Fibroblast of peridontal ligament (primary cell): ENCODE measurements around the gene PLK2.

Experiments used
- DNase-seq: peaks from one replicate; pipeline ENCODE4 v3.0.0-alpha.2; 2010; ENCODE audit errors: extremely low read depth

PLK2 gene

DNA sequence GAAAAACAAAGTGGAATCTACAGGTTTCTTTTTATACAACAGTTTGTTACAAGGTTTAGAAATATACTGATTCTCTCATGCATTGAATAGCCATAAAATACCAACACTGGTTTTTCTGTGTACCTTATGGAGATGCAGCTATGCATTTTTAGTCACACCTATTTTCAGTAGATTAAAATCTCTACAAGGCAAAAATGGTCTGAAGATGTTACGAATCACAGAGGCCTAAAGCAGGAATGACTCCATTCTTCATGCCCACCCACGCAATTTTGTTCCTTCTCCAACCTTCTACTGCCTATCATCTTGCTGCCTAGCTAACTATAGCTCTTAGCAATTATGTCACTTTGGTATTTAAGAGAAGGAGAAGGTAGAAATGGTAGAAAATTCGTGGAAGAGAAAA, 9.9 kb downstream of the PLK2 start:
- no peak for DNase-seq

DNA sequence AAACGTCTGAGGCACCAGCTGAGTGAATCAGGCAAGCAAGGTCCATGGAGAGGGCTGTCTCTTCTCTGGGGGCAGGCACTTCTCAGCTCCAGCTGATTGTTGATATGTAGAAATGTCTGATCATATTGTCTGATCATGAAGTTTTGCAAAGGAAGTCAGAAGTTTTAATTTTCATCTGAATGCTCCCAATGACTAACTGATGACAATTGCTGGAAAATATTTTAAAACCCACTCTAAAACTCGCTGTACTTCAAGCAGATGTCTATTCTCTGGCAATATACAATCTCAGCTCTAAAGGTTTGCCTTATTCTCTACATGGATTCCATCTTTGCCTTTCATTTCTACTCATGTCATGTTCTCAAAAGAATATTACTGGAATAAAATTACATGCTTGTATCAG, 12.7 kb downstream of the PLK2 start:
- peak; percentile 77 for DNase-seq

DNA sequence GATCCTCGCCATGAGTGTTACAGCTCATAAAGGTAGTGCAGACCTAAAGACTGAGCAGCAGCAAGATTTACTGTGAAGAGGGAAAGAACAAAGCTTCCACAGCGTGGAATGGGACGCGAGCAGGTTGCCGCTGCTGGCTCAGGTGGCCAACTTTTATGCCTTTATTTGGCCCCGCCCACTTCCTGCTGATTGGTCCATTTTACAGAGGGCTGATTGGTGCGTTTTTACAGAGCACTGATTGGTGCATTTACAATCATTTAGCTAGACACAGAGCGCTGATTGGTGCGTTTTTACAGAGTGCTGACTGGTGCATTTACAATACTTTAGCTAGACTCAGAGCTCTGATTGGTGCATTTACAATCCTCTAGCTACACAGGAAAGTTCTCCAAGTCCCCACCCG, 13.9 kb downstream of the PLK2 start:
- no peak for DNase-seq

DNA sequence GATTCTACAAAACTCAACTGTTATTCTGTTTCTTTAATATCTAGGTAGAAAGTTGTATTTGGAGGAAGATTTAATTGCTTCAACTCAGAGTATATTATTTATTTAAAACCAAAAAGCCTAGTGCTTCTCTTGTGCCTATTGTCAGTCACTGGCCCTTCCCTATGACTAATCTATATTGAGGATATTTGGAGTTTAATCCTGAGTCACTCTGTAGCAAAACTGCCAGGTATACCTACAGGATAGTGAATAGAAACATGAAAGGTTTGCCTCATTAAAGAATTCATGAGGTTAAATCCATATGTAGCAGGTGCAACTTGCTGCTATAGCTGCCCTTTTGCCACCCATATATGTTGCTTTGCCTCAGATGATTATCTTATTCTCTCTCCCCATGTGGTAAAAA, 15.1 kb downstream of the PLK2 start:
- DNase-seq: no peak

DNA sequence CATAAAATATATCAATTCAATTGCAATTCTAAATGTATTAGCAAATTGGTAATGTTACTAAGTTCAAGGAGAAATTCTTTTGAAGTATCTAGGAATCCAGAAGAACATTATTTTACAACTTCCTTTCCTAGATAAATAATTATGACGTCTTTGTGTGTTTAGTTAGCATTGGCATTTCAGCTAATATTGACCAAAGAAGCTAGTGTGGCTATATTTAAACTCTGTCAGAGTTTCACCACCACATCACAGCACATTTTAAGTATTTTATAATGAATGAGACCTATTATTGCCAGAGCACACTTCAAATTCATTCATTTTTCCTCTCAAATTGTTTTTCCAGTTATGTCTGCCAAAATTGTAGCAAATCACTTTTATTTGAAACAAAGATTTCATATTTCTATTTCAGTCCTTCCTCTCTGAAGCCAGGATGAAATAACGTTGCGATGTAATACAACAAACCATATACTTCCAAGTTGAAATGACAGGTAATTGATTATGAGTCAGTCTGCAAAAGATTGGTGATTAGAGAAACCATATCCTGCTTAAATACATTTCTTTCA, 18.9 kb downstream of the PLK2 start:
- no peak for DNase-seq

DNA sequence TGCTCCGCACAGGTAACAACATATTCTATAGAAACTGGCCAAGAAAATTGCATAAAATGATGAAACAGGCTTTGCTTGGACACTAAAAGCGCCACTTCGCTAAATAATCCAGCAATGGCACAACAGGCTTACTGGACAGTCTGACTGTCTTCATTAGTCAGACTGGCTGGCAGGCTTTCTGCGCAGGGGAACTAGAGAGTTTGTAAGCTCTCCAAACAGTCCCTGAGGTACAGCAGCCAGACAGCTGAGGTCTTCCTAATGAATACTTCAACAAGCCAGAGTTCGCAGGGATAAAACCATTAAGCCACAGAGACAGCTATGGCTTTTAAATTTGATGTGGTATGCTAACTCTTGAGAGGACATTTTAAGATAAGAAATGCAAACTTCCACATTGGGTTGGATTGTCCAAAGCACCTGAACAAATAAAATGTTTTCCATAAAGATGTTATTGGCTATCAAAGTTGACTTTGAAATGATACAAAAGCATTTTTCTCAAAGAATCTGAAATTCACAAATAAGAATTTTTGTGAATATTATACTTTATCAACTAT, 20.7 kb downstream of the PLK2 start:
- no peak for DNase-seq

DNA sequence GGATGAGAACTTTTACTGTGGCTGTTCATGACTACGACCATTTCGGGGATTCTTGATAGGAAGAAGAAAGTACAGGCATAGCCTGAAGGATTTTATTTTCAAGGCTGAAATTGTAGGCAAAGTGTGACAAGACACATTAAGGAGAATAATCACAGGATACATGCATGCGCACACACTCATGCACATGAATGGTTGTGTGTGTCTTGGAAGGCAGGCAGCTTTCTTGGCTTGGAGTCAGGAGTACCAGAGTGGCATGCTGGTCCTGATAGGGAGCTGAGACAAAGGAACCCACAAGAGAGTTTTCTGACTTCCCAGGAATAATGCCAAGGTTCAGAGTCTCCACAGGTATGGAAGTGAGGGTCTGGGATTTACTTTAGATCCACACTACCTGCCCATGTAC, 22.2 kb downstream of the PLK2 start:
- no peak for DNase-seq

DNA sequence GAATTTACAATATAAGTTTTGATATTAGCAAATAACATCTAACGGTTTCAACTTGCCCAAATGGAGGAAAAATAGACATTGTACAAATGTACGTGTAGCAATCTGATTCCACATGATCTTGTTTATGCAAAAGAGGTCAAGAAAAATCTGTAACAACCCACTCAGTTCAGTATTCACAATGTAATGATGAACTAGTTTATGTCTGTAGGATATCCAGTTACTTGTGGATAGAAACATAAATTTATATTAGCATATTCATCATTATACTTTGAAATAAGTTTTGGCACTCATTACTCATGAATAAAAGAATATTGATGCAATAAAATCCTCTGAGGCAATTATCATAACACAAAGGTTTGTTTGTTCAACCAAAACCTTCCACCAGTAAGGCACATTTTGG, 28.1 kb downstream of the PLK2 start:
- peak; percentile 41 for DNase-seq

DNA sequence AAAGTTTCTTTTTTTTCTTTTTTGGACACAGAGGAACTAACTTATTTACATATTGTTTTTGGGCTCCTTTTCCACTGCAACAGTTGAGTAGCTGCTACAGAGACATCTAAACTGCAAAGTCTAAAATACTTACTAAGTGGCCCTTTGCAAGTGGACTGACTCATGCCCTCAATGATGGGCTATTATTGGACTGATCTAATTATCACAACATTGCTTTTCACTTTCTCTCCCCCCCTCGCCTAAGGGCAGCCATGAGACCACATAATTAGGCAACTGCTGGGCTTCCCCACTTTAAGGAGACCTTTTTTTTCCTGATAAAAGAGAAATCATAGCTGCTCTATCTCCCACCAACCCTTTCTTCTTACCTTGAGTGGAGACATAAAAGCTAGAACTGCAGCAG, 47.0 kb downstream of the PLK2 start:
- DNase-seq: no peak

DNA sequence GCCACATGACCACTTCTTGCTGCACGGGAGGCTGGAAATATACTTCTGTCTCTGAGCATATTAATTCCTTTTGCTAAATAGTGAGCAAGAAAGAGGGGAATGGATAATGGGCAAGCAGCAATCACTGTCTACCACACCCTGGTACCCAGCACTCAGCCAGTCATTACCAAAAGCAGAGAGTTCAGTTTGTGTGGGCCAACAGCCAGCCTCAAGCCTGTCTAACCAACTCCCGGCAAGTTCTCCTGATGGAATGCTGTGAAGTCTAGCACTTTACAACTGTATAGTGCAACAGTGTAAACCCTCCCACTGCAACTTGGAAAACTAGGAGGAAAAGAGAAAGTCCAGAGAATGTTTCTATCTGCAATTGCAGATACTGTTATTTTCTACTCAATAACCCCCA, 47.8 kb downstream of the PLK2 start:
- DNase-seq: no peak

DNA sequence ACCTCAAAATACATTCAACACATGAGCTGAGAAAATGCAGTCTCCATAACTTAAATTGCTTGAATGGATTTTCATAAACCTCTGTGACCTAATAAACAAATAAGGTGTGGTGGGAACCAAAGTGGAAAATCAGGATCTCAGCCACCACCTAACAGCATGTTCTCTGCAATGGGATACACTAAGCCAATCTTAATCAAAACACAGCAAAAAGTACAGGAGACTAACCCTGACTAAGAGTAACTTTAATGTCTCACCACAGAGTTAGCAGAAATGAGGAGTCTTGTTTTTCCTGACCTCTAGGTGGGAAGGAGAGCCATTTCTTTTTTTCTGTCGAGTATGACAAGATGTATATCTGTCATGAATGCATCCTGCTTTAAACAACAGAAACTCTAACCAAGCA, 48.5 kb downstream of the PLK2 start:
- no peak for DNase-seq

DNA sequence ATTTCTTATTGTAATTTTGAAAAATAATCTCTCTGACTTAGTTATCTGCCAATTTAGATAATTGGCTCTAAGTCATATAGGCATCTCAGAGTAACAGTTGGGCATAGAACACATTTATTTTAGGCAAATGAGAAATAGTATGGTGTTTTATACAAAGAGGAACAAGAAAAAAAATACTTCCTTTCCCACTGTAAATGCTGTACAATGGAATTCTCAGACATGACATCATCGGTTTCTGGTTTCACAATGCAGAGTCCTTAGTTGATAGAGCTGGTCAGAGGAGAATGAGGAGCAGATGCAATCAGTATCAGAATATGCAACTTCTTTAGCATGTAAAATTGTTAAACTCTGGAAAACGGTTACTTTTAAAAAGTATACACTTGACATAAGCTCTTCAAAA, 49.4 kb downstream of the PLK2 start:
- peak; percentile 96 for DNase-seq

DNA sequence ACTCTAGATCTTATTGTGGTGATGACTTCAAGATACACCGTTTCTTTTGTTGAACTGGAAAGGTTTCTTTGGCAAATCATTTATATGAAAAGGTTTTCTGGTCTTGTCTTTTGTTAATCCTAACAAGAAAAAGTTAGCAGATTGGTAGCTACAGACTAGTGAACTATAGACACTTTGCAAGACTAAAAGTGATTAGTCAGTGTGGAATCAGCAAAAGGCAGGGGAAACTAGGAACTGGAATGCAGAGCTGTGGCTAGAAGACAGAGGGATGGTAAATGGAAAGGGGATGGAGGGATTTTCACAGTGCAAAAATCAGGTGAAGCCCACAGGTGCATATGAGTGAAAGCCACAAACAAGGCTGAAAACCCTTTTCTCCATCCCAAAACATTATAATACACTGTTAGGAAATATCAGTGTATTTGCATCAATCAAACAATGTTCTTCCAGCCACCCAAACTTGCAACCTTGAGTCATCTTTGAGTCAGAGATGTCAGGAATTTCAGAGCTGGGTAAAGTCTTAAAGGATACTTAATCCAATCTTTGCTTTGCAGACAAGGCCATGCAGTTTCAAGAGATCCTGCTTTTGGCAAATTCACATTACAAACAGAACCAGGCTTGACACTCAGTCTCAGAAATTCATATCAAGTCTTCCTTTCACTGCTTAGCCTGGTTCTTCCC, 52.7 kb downstream of the PLK2 start:
- peak; percentile 86 for DNase-seq

DNA sequence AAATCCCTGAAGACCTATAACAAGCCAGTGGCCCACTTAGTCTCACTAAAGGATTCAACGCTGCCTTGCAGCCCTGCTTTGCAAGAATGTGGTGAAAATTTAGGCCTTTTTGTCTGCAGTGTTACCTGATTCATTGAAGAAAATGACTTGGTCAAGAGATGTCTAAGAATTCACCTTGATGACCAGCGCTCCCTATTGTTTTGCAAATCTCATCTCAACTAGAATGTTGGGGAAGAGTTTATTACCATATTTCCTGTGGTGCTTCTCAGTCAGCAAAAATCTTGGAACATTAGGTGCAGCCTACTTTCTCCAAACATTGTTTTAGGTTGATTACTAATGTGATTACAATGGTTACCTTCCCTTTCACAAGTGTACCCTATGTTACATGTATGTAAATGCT, 53.5 kb downstream of the PLK2 start:
- DNase-seq: no peak

DNA sequence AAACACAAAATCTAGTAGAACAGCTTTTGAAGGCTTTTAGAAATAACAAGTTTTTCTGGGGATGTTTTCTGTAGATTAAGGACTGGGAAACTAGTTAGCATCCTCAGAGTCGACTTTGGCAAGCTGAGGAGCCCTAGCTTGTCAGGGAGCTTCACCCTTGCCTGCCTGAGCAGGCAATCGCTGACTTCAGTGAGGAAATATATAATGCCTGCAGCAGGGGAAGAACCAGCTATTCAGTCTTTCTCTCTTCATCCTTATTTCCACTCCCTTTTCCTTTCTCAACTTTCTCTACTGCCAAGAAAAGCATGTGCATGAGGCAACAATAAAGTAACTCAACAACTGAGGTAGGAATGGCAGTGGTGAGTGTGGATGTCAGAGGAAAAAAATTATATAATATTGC, 54.7 kb downstream of the PLK2 start:
- no peak for DNase-seq

DNA sequence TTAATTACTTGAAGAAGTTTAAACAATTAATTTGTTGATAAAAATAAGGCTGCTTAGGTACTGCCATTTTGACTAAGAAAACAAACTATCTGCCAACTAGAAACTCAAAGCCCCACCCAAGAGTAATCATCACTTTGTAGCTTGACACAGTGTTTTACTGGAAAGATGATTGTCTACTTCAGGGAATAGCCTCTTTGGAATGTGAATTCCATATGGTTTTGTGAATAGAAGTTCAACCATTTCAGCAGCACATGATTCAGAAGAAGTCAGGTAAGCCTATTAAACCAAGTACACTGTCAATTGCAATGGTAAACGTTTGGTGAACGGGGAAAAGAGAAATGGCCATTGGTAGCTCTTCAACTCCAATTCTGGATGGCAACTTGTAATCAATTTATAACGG, 55.2 kb downstream of the PLK2 start:
- DNase-seq: no peak
